ENCODE data around the gene CLIP4. TPM values are rescaled to one million over a fixed set of nuclear protein-coding genes. Genes with fewer than 3 reads are reported as not detected.

CLIP4 gene
- total RNA-seq, 1 experiment from 2014 or later, result 0.39 TPM

DNA sequence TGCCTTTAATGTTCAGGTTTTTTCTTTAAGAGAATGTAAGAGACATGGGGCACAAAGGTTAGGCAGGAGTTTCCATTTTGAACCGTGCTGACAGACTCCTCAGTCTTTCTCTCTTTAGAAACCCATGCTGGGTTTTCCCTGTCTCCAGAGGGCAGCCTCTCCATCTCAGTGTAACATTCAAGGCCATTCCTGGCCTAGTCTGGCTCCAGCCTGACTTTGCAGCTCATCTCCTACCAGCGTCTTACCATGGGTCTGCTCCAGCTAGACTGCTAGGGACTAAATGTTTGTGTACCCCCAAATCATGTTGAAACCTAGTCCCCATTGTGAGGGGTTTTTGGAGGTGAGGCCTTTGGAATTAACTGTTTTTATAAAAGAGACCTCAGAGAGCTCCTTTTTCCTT, 9.8 kb upstream of the CLIP4 start:
- Mint-ChIP-seq H3K4me3 (no peak overlapping the region), H3K9me3 (peaks cover 11% of the 10 kb centered on the region), H3K27ac (no peak overlapping the region), H3K36me3 (peaks cover 9% of the 10 kb centered on the region), H3K4me1 (no peaks in the 10 kb centered on the region), H3K27me3 (ENCODE audit: low read depth) (peaks cover 2% of the 10 kb centered on the region; the same call in 1 of the 2 replicates)
- ChIA-PET CTCF (no interaction called here), POLR2A (no interaction called here)
- ATAC-seq (peak; percentile 39), DNase-seq (ENCODE audit: low spot score) (no peak)
- TF ChIP-seq GTF2I (CRISPR knock-in tag; conservative IDR thresholded peaks at IDR 0.05) (no peak), FOXK1 (CRISPR knock-in tag; IDR thresholded peaks at IDR 0.05) (no peak)
- TF ChIP-seq, protein P1, sequence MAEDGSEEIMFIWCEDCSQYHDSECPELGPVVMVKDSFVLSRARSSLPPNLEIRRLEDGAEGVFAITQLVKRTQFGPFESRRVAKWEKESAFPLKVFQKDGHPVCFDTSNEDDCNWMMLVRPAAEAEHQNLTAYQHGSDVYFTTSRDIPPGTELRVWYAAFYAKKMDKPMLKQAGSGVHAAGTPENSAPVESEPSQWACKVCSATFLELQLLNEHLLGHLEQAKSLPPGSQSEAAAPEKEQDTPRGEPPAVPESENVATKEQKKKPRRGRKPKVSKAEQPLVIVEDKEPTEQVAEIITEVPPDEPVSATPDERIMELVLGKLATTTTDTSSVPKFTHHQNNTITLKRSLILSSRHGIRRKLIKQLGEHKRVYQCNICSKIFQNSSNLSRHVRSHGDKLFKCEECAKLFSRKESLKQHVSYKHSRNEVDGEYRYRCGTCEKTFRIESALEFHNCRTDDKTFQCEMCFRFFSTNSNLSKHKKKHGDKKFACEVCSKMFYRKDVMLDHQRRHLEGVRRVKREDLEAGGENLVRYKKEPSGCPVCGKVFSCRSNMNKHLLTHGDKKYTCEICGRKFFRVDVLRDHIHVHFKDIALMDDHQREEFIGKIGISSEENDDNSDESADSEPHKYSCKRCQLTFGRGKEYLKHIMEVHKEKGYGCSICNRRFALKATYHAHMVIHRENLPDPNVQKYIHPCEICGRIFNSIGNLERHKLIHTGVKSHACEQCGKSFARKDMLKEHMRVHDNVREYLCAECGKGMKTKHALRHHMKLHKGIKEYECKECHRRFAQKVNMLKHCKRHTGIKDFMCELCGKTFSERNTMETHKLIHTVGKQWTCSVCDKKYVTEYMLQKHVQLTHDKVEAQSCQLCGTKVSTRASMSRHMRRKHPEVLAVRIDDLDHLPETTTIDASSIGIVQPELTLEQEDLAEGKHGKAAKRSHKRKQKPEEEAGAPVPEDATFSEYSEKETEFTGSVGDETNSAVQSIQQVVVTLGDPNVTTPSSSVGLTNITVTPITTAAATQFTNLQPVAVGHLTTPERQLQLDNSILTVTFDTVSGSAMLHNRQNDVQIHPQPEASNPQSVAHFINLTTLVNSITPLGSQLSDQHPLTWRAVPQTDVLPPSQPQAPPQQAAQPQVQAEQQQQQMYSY (CRISPR knock-in tag; IDR thresholded peaks at IDR 0.05), result peak; percentile 39; the same call in 1 of the 2 replicates

DNA sequence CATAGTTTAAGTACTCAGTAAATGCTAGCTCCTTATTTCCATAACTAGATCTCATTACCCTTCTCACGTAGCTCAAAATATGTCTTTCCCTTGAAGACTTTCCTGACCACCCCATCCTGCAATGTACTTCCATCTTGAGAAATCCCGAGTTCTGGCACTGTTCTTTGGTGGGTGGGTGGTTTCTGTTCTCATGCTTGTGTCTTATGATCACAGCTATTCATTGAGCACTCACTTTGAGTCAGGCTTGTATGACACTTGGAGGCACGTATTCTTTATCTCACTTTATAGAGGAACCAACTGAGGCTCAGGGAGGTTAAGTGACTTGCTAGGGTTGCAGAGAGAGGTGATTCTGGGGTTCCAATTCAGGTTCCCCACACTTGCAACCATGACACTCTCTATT, 9.0 kb upstream of the CLIP4 start:
- no peak overlapping the region for H3K27ac Mint-ChIP-seq
- TF ChIP-seq ZNF138 (CRISPR knock-in tag; conservative IDR thresholded peaks at IDR 0.05) (no peak), EMX1 (CRISPR knock-in tag; IDR thresholded peaks at IDR 0.05) (no peak), JUN (CRISPR knock-in tag; IDR thresholded peaks at IDR 0.05) (no peak), ZNF121 (CRISPR knock-in tag; IDR thresholded peaks at IDR 0.05) (no peak), SMAD3 (CRISPR knock-in tag; IDR thresholded peaks at IDR 0.05; ENCODE audit: borderline replicate concordance) (no peak), NR3C1 (CRISPR knock-in tag; conservative IDR thresholded peaks at IDR 0.05; ENCODE audit: low read depth) (no peak), IRF2 (CRISPR knock-in tag; IDR thresholded peaks at IDR 0.05; ENCODE audit: borderline replicate concordance, low read depth) (no peak), TCF7 (CRISPR knock-in tag; IDR thresholded peaks at IDR 0.05; ENCODE audit: low read depth) (no peak), NFE2L1 (CRISPR knock-in tag; IDR thresholded peaks at IDR 0.05) (no peak)
- TF ChIP-seq, protein P2, sequence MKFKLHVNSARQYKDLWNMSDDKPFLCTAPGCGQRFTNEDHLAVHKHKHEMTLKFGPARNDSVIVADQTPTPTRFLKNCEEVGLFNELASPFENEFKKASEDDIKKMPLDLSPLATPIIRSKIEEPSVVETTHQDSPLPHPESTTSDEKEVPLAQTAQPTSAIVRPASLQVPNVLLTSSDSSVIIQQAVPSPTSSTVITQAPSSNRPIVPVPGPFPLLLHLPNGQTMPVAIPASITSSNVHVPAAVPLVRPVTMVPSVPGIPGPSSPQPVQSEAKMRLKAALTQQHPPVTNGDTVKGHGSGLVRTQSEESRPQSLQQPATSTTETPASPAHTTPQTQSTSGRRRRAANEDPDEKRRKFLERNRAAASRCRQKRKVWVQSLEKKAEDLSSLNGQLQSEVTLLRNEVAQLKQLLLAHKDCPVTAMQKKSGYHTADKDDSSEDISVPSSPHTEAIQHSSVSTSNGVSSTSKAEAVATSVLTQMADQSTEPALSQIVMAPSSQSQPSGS (CRISPR knock-in tag; IDR thresholded peaks at IDR 0.05; ENCODE audit: borderline replicate concordance, low read depth), result no peak
- TF ChIP-seq, protein P3, sequence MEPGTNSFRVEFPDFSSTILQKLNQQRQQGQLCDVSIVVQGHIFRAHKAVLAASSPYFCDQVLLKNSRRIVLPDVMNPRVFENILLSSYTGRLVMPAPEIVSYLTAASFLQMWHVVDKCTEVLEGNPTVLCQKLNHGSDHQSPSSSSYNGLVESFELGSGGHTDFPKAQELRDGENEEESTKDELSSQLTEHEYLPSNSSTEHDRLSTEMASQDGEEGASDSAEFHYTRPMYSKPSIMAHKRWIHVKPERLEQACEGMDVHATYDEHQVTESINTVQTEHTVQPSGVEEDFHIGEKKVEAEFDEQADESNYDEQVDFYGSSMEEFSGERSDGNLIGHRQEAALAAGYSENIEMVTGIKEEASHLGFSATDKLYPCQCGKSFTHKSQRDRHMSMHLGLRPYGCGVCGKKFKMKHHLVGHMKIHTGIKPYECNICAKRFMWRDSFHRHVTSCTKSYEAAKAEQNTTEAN (CRISPR knock-in tag; IDR thresholded peaks at IDR 0.05), result no peak
- TF ChIP-seq, protein P4, sequence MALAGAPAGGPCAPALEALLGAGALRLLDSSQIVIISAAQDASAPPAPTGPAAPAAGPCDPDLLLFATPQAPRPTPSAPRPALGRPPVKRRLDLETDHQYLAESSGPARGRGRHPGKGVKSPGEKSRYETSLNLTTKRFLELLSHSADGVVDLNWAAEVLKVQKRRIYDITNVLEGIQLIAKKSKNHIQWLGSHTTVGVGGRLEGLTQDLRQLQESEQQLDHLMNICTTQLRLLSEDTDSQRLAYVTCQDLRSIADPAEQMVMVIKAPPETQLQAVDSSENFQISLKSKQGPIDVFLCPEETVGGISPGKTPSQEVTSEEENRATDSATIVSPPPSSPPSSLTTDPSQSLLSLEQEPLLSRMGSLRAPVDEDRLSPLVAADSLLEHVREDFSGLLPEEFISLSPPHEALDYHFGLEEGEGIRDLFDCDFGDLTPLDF (CRISPR knock-in tag; IDR thresholded peaks at IDR 0.05), result no peak
- TF ChIP-seq, protein P5, sequence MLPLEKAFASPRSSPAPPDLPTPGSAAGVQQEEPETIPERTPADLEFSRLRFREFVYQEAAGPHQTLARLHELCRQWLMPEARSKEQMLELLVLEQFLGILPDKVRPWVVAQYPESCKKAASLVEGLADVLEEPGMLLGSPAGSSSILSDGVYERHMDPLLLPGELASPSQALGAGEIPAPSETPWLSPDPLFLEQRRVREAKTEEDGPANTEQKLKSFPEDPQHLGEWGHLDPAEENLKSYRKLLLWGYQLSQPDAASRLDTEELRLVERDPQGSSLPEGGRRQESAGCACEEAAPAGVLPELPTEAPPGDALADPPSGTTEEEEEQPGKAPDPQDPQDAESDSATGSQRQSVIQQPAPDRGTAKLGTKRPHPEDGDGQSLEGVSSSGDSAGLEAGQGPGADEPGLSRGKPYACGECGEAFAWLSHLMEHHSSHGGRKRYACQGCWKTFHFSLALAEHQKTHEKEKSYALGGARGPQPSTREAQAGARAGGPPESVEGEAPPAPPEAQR (CRISPR knock-in tag; IDR thresholded peaks at IDR 0.05), result no peak
- TF ChIP-seq, protein P1 (CRISPR knock-in tag; IDR thresholded peaks at IDR 0.05), result no peak
- POLR2A ChIA-PET, result no interaction called here
- peaks cover 5% of the 10 kb centered on the region for H3K9me3 Mint-ChIP-seq
- H3K27me3 Mint-ChIP-seq (ENCODE audit: low read depth), result peaks cover 2% of the 10 kb centered on the region; the same call in 1 of the 2 replicates
- ATAC-seq (no peak), DNase-seq (ENCODE audit: low spot score) (no peak)
- no peak overlapping the region for H3K4me3 Mint-ChIP-seq
- peaks cover 3% of the 10 kb centered on the region for H3K36me3 Mint-ChIP-seq
- CTCF ChIA-PET, result no interaction called here
- no peaks in the 10 kb centered on the region for H3K4me1 Mint-ChIP-seq
